ENCODE measurements around the gene BMP5.

BMP5 gene

GRCh38 chr6:55782275-55782674, 93.1 kb downstream of the BMP5 start:
- TF ChIP-seq, protein P1, sequence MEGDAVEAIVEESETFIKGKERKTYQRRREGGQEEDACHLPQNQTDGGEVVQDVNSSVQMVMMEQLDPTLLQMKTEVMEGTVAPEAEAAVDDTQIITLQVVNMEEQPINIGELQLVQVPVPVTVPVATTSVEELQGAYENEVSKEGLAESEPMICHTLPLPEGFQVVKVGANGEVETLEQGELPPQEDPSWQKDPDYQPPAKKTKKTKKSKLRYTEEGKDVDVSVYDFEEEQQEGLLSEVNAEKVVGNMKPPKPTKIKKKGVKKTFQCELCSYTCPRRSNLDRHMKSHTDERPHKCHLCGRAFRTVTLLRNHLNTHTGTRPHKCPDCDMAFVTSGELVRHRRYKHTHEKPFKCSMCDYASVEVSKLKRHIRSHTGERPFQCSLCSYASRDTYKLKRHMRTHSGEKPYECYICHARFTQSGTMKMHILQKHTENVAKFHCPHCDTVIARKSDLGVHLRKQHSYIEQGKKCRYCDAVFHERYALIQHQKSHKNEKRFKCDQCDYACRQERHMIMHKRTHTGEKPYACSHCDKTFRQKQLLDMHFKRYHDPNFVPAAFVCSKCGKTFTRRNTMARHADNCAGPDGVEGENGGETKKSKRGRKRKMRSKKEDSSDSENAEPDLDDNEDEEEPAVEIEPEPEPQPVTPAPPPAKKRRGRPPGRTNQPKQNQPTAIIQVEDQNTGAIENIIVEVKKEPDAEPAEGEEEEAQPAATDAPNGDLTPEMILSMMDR (conservative IDR thresholded peaks at IDR 0.05; ENCODE audit: low read depth, low read length) = no peak
- H3K4me3 ChIP-seq (ENCODE audit: low read length) = no peak overlapping the region
- DNase-seq (ENCODE audit: low read depth) = no peak

- no peak for DNase-seq (ENCODE audit: low read depth)
- H3K4me3 ChIP-seq (ENCODE audit: low read length) = no peak overlapping the region
- TF ChIP-seq, protein P1 (conservative IDR thresholded peaks at IDR 0.05; ENCODE audit: low read depth, low read length) = no peak
Observed at GRCh38 chr6:55778705-55779104, 96.7 kb downstream of the BMP5 start.

GRCh38 chr6:55777469-55777868, 97.9 kb downstream of the BMP5 start:
- TF ChIP-seq, protein P1 (conservative IDR thresholded peaks at IDR 0.05; ENCODE audit: low read depth, low read length) = no peak
- DNase-seq (ENCODE audit: low read depth) = no peak
- no peak overlapping the region for H3K4me3 ChIP-seq (ENCODE audit: low read length)

DNA sequence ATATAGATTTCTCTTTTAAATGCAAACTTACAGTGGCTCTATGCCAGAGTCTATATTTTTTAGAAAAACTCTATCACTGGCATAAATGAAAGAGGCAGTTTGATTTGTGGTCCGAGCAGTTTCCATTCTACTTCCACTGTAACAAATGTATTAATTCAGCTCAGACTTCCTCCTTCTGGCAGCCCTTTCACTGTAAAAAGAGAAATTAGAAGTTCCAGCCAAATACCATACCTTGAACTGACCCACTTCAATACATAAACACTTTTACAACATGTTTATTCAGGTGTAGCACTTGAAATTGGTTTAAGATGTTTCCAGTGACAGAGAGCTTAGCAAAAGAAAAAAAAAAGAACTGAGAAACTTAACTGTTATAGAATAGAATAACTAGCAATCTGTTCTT, 99.3 kb downstream of the BMP5 start:
- TF ChIP-seq, protein P1 (conservative IDR thresholded peaks at IDR 0.05; ENCODE audit: low read depth, low read length) = no peak
- no peak overlapping the region for H3K4me3 ChIP-seq (ENCODE audit: low read length)
- DNase-seq (ENCODE audit: low read depth) = no peak

- TF ChIP-seq, protein P1 (conservative IDR thresholded peaks at IDR 0.05; ENCODE audit: low read depth, low read length) = no peak
- DNase-seq (ENCODE audit: low read depth) = no peak
Observed at GRCh38 chr6:55775029-55775318, 100.4 kb downstream of the BMP5 start.

GRCh38 chr6:55774286-55775028, 100.9 kb downstream of the BMP5 start:
- H3K4me3 ChIP-seq (ENCODE audit: low read length) = no peak overlapping the region
- DNase-seq (ENCODE audit: low read depth) = no peak
- TF ChIP-seq, protein P1 (conservative IDR thresholded peaks at IDR 0.05; ENCODE audit: low read depth, low read length) = no peak

More at GRCh38 chr6:55775029-55775318, 100.4 kb downstream of the BMP5 start:
- no peak overlapping the region for H3K4me3 ChIP-seq (ENCODE audit: low read length)

DNA sequence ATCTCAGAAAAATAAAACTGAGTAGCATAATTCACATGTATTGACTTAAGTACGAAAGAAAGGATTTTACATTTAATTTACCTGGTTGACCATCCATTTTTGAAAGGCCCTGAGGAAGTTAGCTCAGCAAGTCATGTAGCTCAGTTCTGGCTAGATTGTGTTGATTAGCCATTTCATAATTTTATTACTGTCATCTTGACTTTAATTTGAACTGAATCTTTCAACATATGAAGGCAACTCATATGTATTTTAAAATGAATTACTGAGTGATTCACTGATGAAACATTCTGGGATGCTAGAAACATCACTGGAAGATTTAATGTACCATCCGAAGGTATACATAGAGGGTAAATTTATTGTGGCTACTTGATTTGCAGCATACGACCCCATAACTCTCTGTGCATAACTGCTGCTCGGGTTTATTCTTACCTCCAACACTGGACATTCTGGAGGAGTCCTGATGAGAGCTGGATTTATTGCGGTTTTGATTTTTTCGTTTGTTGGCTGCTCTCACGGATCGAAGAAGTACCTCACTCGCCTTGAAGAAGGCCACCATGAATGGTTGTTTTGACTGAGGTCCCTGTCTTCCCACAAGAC, 101.7 kb downstream of the BMP5 start:
- TF ChIP-seq, protein P1 (conservative IDR thresholded peaks at IDR 0.05; ENCODE audit: low read depth, low read length) = no peak
- no peak for DNase-seq (ENCODE audit: low read depth)
- H3K4me3 ChIP-seq (ENCODE audit: low read length) = no peak overlapping the region
